ENCODE data around the gene TIMM17A. TPM values are rescaled to one million over a fixed set of nuclear protein-coding genes. Genes with fewer than 3 reads are reported as not detected.

TIMM17A gene
- total and polyA plus RNA-seq, 3 experiments from 2014 or later, result 31.5 to 130 (median 120) TPM

- H3K27ac Mint-ChIP-seq, result peak overlapping the region; percentile 53 to 99 (median 92)
- CTCF ChIA-PET, result interaction anchor here (0.6 to 1.7 kb wide), 6 partner anchors 9 to 89 kb away, joined by 3 to 8 read pairs (median 4); partner anchors contain the start of gene ELF3
- H3K9me3 Mint-ChIP-seq, result no peaks in the 10 kb centered on the region
- Histone ChIP-seq H3K4me3 (ENCODE audit: low read length) (peak overlapping the region; percentile 60), H3K4me1 (ENCODE audit: insufficient read depth, low read length) (peaks cover 16% of the 10 kb centered on the region), H3K36me3 (ENCODE audit: insufficient read depth, low read length) (no peaks in the 10 kb centered on the region), H3K9me3 (ENCODE audit: low read length) (no peaks in the 10 kb centered on the region), H3K27ac (ENCODE audit: low read depth, low read length) (peak overlapping the region; percentile 73), H3K27me3 (ENCODE audit: insufficient read depth, low read length, poor library complexity, severe bottlenecking) (no peaks in the 10 kb centered on the region)
- H3K27me3 Mint-ChIP-seq, result no peaks in the 10 kb centered on the region
- peaks cover 30 to 40% (median 35%) of the 10 kb centered on the region in 3 donors for H3K4me1 Mint-ChIP-seq
- H3K36me3 Mint-ChIP-seq, result peaks cover 0 to 11% (median 2%) of the 10 kb centered on the region in 3 donors
- POLR2A ChIA-PET, result interaction anchor here (1.4 to 1.5 kb wide), 3 partner anchors 18 to 178 kb away, joined by 3 to 9 read pairs (median 6); partner anchors contain the start of genes PTPN7 and TIMM17A
- peak overlapping the region; percentile 91 to 98 (median 95) for H3K4me3 Mint-ChIP-seq
- peak in 3 of 5 donors; percentile 55 to 73 (median 66) for DNase-seq
These were observed 26.8 kb downstream of the TIMM17A start for GRCh38 chr1:201982082-201982622.

- peak; percentile 40 to 77 (median 55) for DNase-seq
- no peaks in the 10 kb centered on the region for H3K36me3 ChIP-seq (ENCODE audit: insufficient read depth, low read length)
- peak within 1 kb of the TSS; percentile 73 for H3K27ac ChIP-seq (ENCODE audit: low read depth, low read length)
- Mint-ChIP-seq H3K4me3 (peak within 1 kb of the TSS; percentile 94 to 98 (median 97)), H3K27ac (peak within 1 kb of the TSS; percentile 62 to 99 (median 94)), H3K27me3 (no peaks in the 10 kb centered on the region), H3K4me1 (peaks cover 30 to 40% (median 35%) of the 10 kb centered on the region in 3 donors), H3K36me3 (peaks cover 0 to 11% (median 2%) of the 10 kb centered on the region in 3 donors), H3K9me3 (no peaks in the 10 kb centered on the region)
- H3K4me3 ChIP-seq (ENCODE audit: low read length), result peak within 1 kb of the TSS; percentile 78
- CTCF ChIA-PET, result interaction anchor here (0.6 to 1.7 kb wide), 5 partner anchors 10 to 90 kb away, joined by 3 to 8 read pairs (median 3); partner anchors contain the start of gene ELF3
- peaks cover 16% of the 10 kb centered on the region for H3K4me1 ChIP-seq (ENCODE audit: insufficient read depth, low read length)
- no peaks in the 10 kb centered on the region for H3K9me3 ChIP-seq (ENCODE audit: low read length)
- POLR2A ChIA-PET, result interaction anchor here (1.4 to 1.5 kb wide), 3 partner anchors 17 to 177 kb away, joined by 3 to 9 read pairs (median 6); partner anchors contain the start of genes PTPN7 and TIMM17A
- no peaks in the 10 kb centered on the region for H3K27me3 ChIP-seq (ENCODE audit: insufficient read depth, low read length, poor library complexity, severe bottlenecking)
These were observed 27.5 kb downstream of the TIMM17A start, which contains the start of gene RNPEP for GRCh38 chr1:201982623-201983379. TSS of gene RNPEP (plus strand) at chr1:201982648. CDS start at chr1:201982667, 19 bp downstream.

- no peak for DNase-seq
- POLR2A ChIA-PET, result interaction anchor here (1.4 to 1.5 kb wide), 3 partner anchors 16 to 177 kb away, joined by 3 to 9 read pairs (median 6); partner anchors contain the start of genes PTPN7 and TIMM17A
- peaks cover 30 to 40% (median 35%) of the 10 kb centered on the region in 3 donors for H3K4me1 Mint-ChIP-seq
- H3K9me3 Mint-ChIP-seq, result no peaks in the 10 kb centered on the region
- peak overlapping the region; percentile 62 to 98 (median 92) for H3K27ac Mint-ChIP-seq
- Histone ChIP-seq H3K9me3 (ENCODE audit: low read length) (no peaks in the 10 kb centered on the region), H3K4me1 (ENCODE audit: insufficient read depth, low read length) (peaks cover 16% of the 10 kb centered on the region), H3K27ac (ENCODE audit: low read depth, low read length) (peak overlapping the region; percentile 73), H3K4me3 (ENCODE audit: low read length) (peak overlapping the region; percentile 78), H3K36me3 (ENCODE audit: insufficient read depth, low read length) (no peaks in the 10 kb centered on the region), H3K27me3 (ENCODE audit: insufficient read depth, low read length, poor library complexity, severe bottlenecking) (no peaks in the 10 kb centered on the region)
- CTCF ChIA-PET, result interaction anchor here (1.0 to 1.7 kb wide), 3 partner anchors 11 to 87 kb away, joined by 3 to 8 read pairs (median 5); no protein-coding TSS in a partner anchor
- peaks cover 0 to 12% (median 2%) of the 10 kb centered on the region in 3 donors for H3K36me3 Mint-ChIP-seq
- no peaks in the 10 kb centered on the region for H3K27me3 Mint-ChIP-seq
- H3K4me3 Mint-ChIP-seq, result peak overlapping the region; percentile 94 to 98 (median 97)
These were observed 28.1 kb downstream of the TIMM17A start for GRCh38 chr1:201983380-201983805.

GRCh38 chr1:201984446-201984845 is 29.1 kb downstream of the TIMM17A start:
- Mint-ChIP-seq H3K36me3 (peaks cover 0 to 23% (median 2%) of the 10 kb centered on the region in 3 donors), H3K4me3 (peak overlapping the region in 6 of 7 donors; percentile 7 to 97 (median 46)), H3K27ac (peak overlapping the region in 7 of 8 donors; percentile 11 to 80 (median 59)), H3K9me3 (no peaks in the 10 kb centered on the region), H3K27me3 (no peaks in the 10 kb centered on the region), H3K4me1 (peaks cover 30 to 40% (median 35%) of the 10 kb centered on the region in 3 donors)
- Histone ChIP-seq H3K9me3 (ENCODE audit: low read length) (no peaks in the 10 kb centered on the region), H3K36me3 (ENCODE audit: insufficient read depth, low read length) (peaks cover 10% of the 10 kb centered on the region), H3K27me3 (ENCODE audit: insufficient read depth, low read length, poor library complexity, severe bottlenecking) (no peaks in the 10 kb centered on the region), H3K4me1 (ENCODE audit: insufficient read depth, low read length) (peaks cover 16% of the 10 kb centered on the region), H3K4me3 (ENCODE audit: low read length) (no peak overlapping the region), H3K27ac (ENCODE audit: low read depth, low read length) (no peak overlapping the region)
- POLR2A ChIA-PET, result no interaction called here
- no peak for DNase-seq
- CTCF ChIA-PET, result interaction anchor here (0.9 kb wide), 1 partner anchor 15 kb away, joined by 3 read pairs; no protein-coding TSS in a partner anchor

GRCh38 chr1:201985355-201985754 is 30.1 kb downstream of the TIMM17A start:
- ChIA-PET POLR2A (interaction anchor here (0.8 kb wide), 1 partner anchor 30 kb away, joined by 3 read pairs; the partner anchor contains the start of gene TIMM17A), CTCF (no interaction called here)
- Histone ChIP-seq H3K27ac (ENCODE audit: low read depth, low read length) (no peak overlapping the region), H3K4me1 (ENCODE audit: insufficient read depth, low read length) (peaks cover 16% of the 10 kb centered on the region), H3K9me3 (ENCODE audit: low read length) (no peaks in the 10 kb centered on the region), H3K27me3 (ENCODE audit: insufficient read depth, low read length, poor library complexity, severe bottlenecking) (no peaks in the 10 kb centered on the region), H3K4me3 (ENCODE audit: low read length) (no peak overlapping the region), H3K36me3 (ENCODE audit: insufficient read depth, low read length) (peaks cover 11% of the 10 kb centered on the region)
- H3K9me3 Mint-ChIP-seq, result no peaks in the 10 kb centered on the region
- no peaks in the 10 kb centered on the region for H3K27me3 Mint-ChIP-seq
- H3K36me3 Mint-ChIP-seq, result peaks cover 0 to 32% (median 6%) of the 10 kb centered on the region in 3 donors
- no peak for DNase-seq
- H3K4me3 Mint-ChIP-seq, result peak overlapping the region in 1 of 7 donors; percentile 63
- H3K4me1 Mint-ChIP-seq, result peaks cover 30 to 40% (median 35%) of the 10 kb centered on the region in 3 donors
- peak overlapping the region in 1 of 8 donors; percentile 56 for H3K27ac Mint-ChIP-seq

- Mint-ChIP-seq H3K36me3 (peaks cover 7 to 54% (median 16%) of the 10 kb centered on the region in 3 donors), H3K9me3 (no peaks in the 10 kb centered on the region), H3K27me3 (peaks cover 0 to 2% of the 10 kb centered on the region in 2 donors), H3K4me3 (no peak overlapping the region), H3K27ac (no peak overlapping the region), H3K4me1 (peaks cover 17 to 23% (median 21%) of the 10 kb centered on the region in 3 donors)
- Histone ChIP-seq H3K4me3 (ENCODE audit: low read length) (no peak overlapping the region), H3K9me3 (ENCODE audit: low read length) (no peaks in the 10 kb centered on the region), H3K36me3 (ENCODE audit: insufficient read depth, low read length) (peaks cover 16% of the 10 kb centered on the region), H3K4me1 (ENCODE audit: insufficient read depth, low read length) (peaks cover 5% of the 10 kb centered on the region), H3K27me3 (ENCODE audit: insufficient read depth, low read length, poor library complexity, severe bottlenecking) (no peaks in the 10 kb centered on the region), H3K27ac (ENCODE audit: low read depth, low read length) (no peak overlapping the region)
- no peak for DNase-seq
- CTCF ChIA-PET, result interaction anchor here (2.2 kb wide), 1 partner anchor 11 kb away, joined by 7 read pairs; no protein-coding TSS in a partner anchor
- POLR2A ChIA-PET, result no interaction called here
These were observed 33.3 kb downstream of the TIMM17A start for GRCh38 chr1:201988601-201989000.

- ChIA-PET POLR2A (no interaction called here), CTCF (interaction anchor here (2.2 kb wide), 1 partner anchor 10 kb away, joined by 7 read pairs; no protein-coding TSS in a partner anchor)
- H3K27me3 Mint-ChIP-seq, result peaks cover 0 to 2% of the 10 kb centered on the region in 2 donors
- H3K9me3 Mint-ChIP-seq, result no peaks in the 10 kb centered on the region
- H3K4me1 ChIP-seq (ENCODE audit: insufficient read depth, low read length), result no peaks in the 10 kb centered on the region
- peaks cover 16% of the 10 kb centered on the region for H3K36me3 ChIP-seq (ENCODE audit: insufficient read depth, low read length)
- no peak overlapping the region for H3K27ac Mint-ChIP-seq
- H3K4me3 Mint-ChIP-seq, result no peak overlapping the region
- no peaks in the 10 kb centered on the region for H3K9me3 ChIP-seq (ENCODE audit: low read length)
- no peak for DNase-seq
- no peaks in the 10 kb centered on the region for H3K27me3 ChIP-seq (ENCODE audit: insufficient read depth, low read length, poor library complexity, severe bottlenecking)
- no peak overlapping the region for H3K4me3 ChIP-seq (ENCODE audit: low read length)
- H3K36me3 Mint-ChIP-seq, result peaks cover 11 to 63% (median 24%) of the 10 kb centered on the region in 3 donors
- peaks cover 10 to 13% (median 11%) of the 10 kb centered on the region in 3 donors for H3K4me1 Mint-ChIP-seq
- no peak overlapping the region for H3K27ac ChIP-seq (ENCODE audit: low read depth, low read length)
These were observed 34.2 kb downstream of the TIMM17A start for GRCh38 chr1:201989354-201990128.
